Urothelium cell line (cell line): Measurements from ENCODE around the gene GADL1.

Experiments used
- DNase-seq: peaks from one replicate; pipeline ENCODE4 v3.0.0; 2011; ENCODE audit warnings: low spot score, mixed read lengths
- FAIRE-seq: peaks from 2 replicates; lab custom pipeline; 2011; peaks lifted over from hg19 to GRCh38; lab: Jason Lieb, UNC

Gene GADL1

DNA sequence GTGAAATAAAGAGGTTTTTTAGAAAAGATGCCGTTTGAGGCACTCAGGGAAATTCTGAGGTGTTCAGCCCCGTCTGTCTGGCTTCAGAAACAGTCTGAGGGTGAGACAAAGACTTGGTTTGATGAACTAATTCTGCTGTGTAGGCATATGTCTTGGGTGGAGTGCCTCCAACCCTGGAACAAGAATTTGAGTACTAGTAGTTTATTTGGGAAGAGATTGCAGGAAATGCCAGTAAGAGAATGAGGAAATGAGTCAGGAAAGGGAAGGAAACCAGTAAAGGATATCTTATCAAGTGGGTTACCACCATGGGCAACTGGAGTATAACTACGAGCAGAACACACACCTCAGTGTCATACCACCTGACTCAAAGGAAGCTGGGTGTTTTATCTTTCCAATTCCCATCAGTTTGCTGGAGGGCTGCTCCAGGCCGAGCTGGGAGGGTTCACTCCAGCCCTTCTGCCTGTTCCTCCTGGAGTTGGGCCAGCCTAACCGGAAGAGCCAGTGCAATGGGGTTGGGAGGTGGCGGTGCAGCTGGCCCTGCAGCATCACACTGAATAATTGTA is 212.7 kb downstream of the GADL1 start:
- no peak for DNase-seq
- no peak for FAIRE-seq

- no peak for FAIRE-seq
- no peak for DNase-seq
Observed at GRCh38 chr3:30680789-30681648, 213.4 kb downstream of the GADL1 start.

- no peak for FAIRE-seq
- no peak for DNase-seq
Observed at GRCh38 chr3:30679045-30679444, 215.4 kb downstream of the GADL1 start.

- DNase-seq (no peak), FAIRE-seq (no peak)
Observed at GRCh38 chr3:30677347-30677685, 217.1 kb downstream of the GADL1 start.

DNA sequence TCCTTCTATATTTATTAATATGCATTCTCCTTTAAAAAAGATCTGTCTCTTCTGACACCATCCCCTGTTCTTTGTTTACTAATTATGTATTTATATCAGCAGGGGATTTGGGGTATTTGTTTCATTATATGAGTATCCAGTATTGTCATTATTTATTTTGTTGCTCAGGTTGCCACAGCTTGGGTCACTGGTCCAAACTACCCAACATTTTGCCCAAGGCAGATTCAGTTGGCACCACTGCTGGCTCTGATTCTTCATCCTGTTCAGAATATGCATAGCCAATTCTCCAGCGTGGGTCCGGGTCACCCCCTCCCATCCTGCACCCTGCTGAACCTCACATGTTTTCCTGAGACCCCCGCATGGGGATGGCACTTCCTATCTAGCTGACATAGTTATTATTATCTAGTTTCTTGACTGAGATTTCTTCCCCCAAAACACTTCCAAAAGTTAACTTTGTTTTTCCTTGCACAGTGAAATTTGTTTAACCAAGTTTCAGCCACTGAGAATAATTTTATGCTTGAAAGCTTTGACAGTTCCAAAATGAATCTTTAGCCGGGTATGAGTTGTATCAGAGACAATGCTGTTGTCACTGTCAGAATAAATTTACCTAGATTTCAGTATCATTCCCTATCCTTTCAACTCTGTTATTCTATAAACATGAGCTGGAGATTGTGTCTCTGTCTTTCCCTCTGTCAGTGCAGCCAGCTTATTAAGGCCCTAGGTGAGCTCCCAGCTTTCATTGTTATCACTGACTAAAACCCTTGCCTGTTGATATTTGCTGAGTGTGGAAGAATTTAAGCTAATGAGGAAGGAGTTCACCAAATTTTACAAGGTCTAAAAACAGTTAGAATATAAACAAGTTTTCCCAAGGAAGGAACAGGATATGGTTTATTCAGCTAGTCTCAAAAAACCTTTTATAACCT is 217.8 kb downstream of the GADL1 start:
- no peak for DNase-seq
- no peak for FAIRE-seq
